ENCODE data around the gene EIF4H. TPM values are rescaled to one million over a fixed set of nuclear protein-coding genes. Genes with fewer than 3 reads are reported as not detected.

Gene EIF4H
- total and polyA plus RNA-seq, 2 experiments from 2014 or later = 228 to 305 TPM

GRCh38 chr7:74173074-74173473 lies 1.1 kb upstream of the EIF4H start:
- peaks cover 13% of the 10 kb centered on the region; the same call in 1 of the 2 replicates for H3K36me3 ChIP-seq (ENCODE audit: low read depth)
- H3K79me2 ChIP-seq (ENCODE audit: insufficient read depth) = peaks cover 38% of the 10 kb centered on the region
- no peaks in the 10 kb centered on the region for H3K27me3 ChIP-seq (replicated peaks; ENCODE audit: insufficient read depth)
- H3F3A ChIP-seq (ENCODE audit: insufficient read depth) = peaks cover 30% of the 10 kb centered on the region
- H3K27ac ChIP-seq = peak overlapping the region; percentile 89
- no peak for DNase-seq
- peak overlapping the region; percentile 90 for H3K4me3 ChIP-seq
- no peak for TF ChIP-seq EZH2 (IDR thresholded peaks at IDR 0.05; ENCODE audit: insufficient read depth, poor library complexity, severe bottlenecking)
- TF ChIP-seq EZH2phosphoT487 (IDR thresholded peaks at IDR 0.05; ENCODE audit: insufficient read depth, low read depth) = no peak
- in situ Hi-C loops (cut with MboI) = no loop called here
- H3K9ac ChIP-seq = peak overlapping the region; percentile 98
- 68 to 70% methylated on average over 14 of the region's 14 CpGs for WGBS, 2 experiments (ENCODE audit: low coverage in 1 of 2, low lambda C conversion rate in 2 of 2, missing lambda C conversion rate in 2 of 2)
- peaks cover 4% of the 10 kb centered on the region; the same call in 1 of the 2 replicates for H4K20me1 ChIP-seq (ENCODE audit: insufficient read depth)
- peak overlapping the region; percentile 92 for H2AFZ ChIP-seq
- H3K4me1 ChIP-seq (ENCODE audit: insufficient read depth) = peaks cover 25% of the 10 kb centered on the region
- H3K9me3 ChIP-seq (ENCODE audit: low read depth) = no peaks in the 10 kb centered on the region
- no peaks in the 10 kb centered on the region for H3K9me2 ChIP-seq (ENCODE audit: insufficient read depth)
- H3K4me2 ChIP-seq (ENCODE audit: unreplicated experiment) = peak overlapping the region; percentile 94

- H3K79me2 ChIP-seq (ENCODE audit: insufficient read depth) = peaks cover 42% of the 10 kb centered on the region
- peak overlapping the region; percentile 89 for H3K27ac ChIP-seq
- no peaks in the 10 kb centered on the region for H3K9me2 ChIP-seq (ENCODE audit: insufficient read depth)
- H3K9me3 ChIP-seq (ENCODE audit: low read depth) = no peaks in the 10 kb centered on the region
- H3K27me3 ChIP-seq (replicated peaks; ENCODE audit: insufficient read depth) = no peaks in the 10 kb centered on the region
- H2AFZ ChIP-seq = peak overlapping the region; percentile 92
- no peak for DNase-seq
- H3K9ac ChIP-seq = peak overlapping the region; percentile 98
- peaks cover 13% of the 10 kb centered on the region; the same call in 1 of the 2 replicates for H3K36me3 ChIP-seq (ENCODE audit: low read depth)
- H4K20me1 ChIP-seq (ENCODE audit: insufficient read depth) = peaks cover 4% of the 10 kb centered on the region; the same call in 1 of the 2 replicates
- peak overlapping the region; percentile 90 for H3K4me3 ChIP-seq
- H3K4me1 ChIP-seq (ENCODE audit: insufficient read depth) = peaks cover 29% of the 10 kb centered on the region
- peaks cover 34% of the 10 kb centered on the region for H3F3A ChIP-seq (ENCODE audit: insufficient read depth)
- in situ Hi-C loops (cut with MboI) = no loop called here
- H3K4me2 ChIP-seq (ENCODE audit: unreplicated experiment) = peak overlapping the region; percentile 94
- 5 to 6% methylated on average over 11 of the region's 11 CpGs for WGBS, 2 experiments (ENCODE audit: low coverage in 1 of 2, low lambda C conversion rate in 2 of 2, missing lambda C conversion rate in 2 of 2)
- no peak for TF ChIP-seq EZH2phosphoT487 (IDR thresholded peaks at IDR 0.05; ENCODE audit: insufficient read depth, low read depth)
- TF ChIP-seq EZH2 (IDR thresholded peaks at IDR 0.05; ENCODE audit: insufficient read depth, poor library complexity, severe bottlenecking) = no peak
Observed at GRCh38 chr7:74173491-74173865, 678 bp upstream of the EIF4H start.

- H3K79me2 ChIP-seq (ENCODE audit: insufficient read depth) = peaks cover 54% of the 10 kb centered on the region
Observed at GRCh38 chr7:74174606-74175082, 488 bp downstream of the EIF4H start.

GRCh38 chr7:74175340-74175739 lies 1.2 kb downstream of the EIF4H start:
- H3K36me3 ChIP-seq (ENCODE audit: low read depth) = peaks cover 13% of the 10 kb centered on the region; the same call in 1 of the 2 replicates

More at GRCh38 chr7:74174606-74175082, 488 bp downstream of the EIF4H start:
- Histone ChIP-seq H3K27ac (peak overlapping the region; percentile 85), H3K4me1 (ENCODE audit: insufficient read depth) (peaks cover 41% of the 10 kb centered on the region), H3K27me3 (replicated peaks; ENCODE audit: insufficient read depth) (no peaks in the 10 kb centered on the region), H3K9ac (peak overlapping the region; percentile 98), H3K4me3 (peak overlapping the region; percentile 90), H3K9me2 (ENCODE audit: insufficient read depth) (no peaks in the 10 kb centered on the region), H3F3A (ENCODE audit: insufficient read depth) (peaks cover 44% of the 10 kb centered on the region), H3K9me3 (ENCODE audit: low read depth) (no peaks in the 10 kb centered on the region), H3K36me3 (ENCODE audit: low read depth) (peaks cover 13% of the 10 kb centered on the region; the same call in 1 of the 2 replicates), H3K4me2 (ENCODE audit: unreplicated experiment) (peak overlapping the region; percentile 98), H4K20me1 (ENCODE audit: insufficient read depth) (peaks cover 4% of the 10 kb centered on the region; the same call in 1 of the 2 replicates), H2AFZ (no peak overlapping the region)
- DNase-seq = peak; percentile 75
- 1 to 2% methylated on average over 24 to 32 of the region's 43 CpGs for WGBS, 2 experiments (ENCODE audit: low coverage in 1 of 2, low lambda C conversion rate in 2 of 2, missing lambda C conversion rate in 2 of 2)
- no peak for TF ChIP-seq EZH2 (IDR thresholded peaks at IDR 0.05; ENCODE audit: insufficient read depth, poor library complexity, severe bottlenecking)
- TF ChIP-seq EZH2phosphoT487 (IDR thresholded peaks at IDR 0.05; ENCODE audit: insufficient read depth, low read depth) = no peak
- in situ Hi-C loops (cut with MboI) = no loop called here

More at GRCh38 chr7:74175340-74175739, 1.2 kb downstream of the EIF4H start:
- Histone ChIP-seq H3K9me3 (ENCODE audit: low read depth) (no peaks in the 10 kb centered on the region), H3K79me2 (ENCODE audit: insufficient read depth) (peaks cover 61% of the 10 kb centered on the region), H3K4me2 (ENCODE audit: unreplicated experiment) (peak overlapping the region; percentile 98), H3K4me3 (peak overlapping the region; percentile 90), H3K27me3 (replicated peaks; ENCODE audit: insufficient read depth) (no peaks in the 10 kb centered on the region), H3K9me2 (ENCODE audit: insufficient read depth) (no peaks in the 10 kb centered on the region), H3K9ac (peak overlapping the region; percentile 98), H3K27ac (peak overlapping the region; percentile 85), H3K4me1 (ENCODE audit: insufficient read depth) (peaks cover 41% of the 10 kb centered on the region), H3F3A (ENCODE audit: insufficient read depth) (peaks cover 51% of the 10 kb centered on the region), H2AFZ (no peak overlapping the region), H4K20me1 (ENCODE audit: insufficient read depth) (peaks cover 4% of the 10 kb centered on the region; the same call in 1 of the 2 replicates)
- no peak for DNase-seq
- 1 to 2% methylated on average over 6 of the region's 6 CpGs for WGBS, 2 experiments (ENCODE audit: low coverage in 1 of 2, low lambda C conversion rate in 2 of 2, missing lambda C conversion rate in 2 of 2)
- in situ Hi-C loops (cut with MboI) = no loop called here
- TF ChIP-seq EZH2phosphoT487 (IDR thresholded peaks at IDR 0.05; ENCODE audit: insufficient read depth, low read depth) (no peak), EZH2 (IDR thresholded peaks at IDR 0.05; ENCODE audit: insufficient read depth, poor library complexity, severe bottlenecking) (no peak)
